NCI-H2227 (cell line): Measurements from ENCODE around the gene SYDE2.

Source experiments
- DNase-seq: peaks from one replicate; lab custom pipeline; 2025; ENCODE audit not compliant: unreplicated experiment; lab: John Stamatoyannopoulos, UW

SYDE2 gene

GRCh38 chr1:85125891-85126290 lies 74.9 kb downstream of the SYDE2 start:
- DNase-seq: no peak

- no peak for DNase-seq
These were observed 76.7 kb downstream of the SYDE2 start for GRCh38 chr1:85124091-85124490.

- DNase-seq: no peak
These were observed 78.6 kb downstream of the SYDE2 start for GRCh38 chr1:85122169-85122568.

- no peak for DNase-seq
These were observed 79.1 kb downstream of the SYDE2 start for GRCh38 chr1:85121744-85122143.

GRCh38 chr1:85118751-85119150 lies 82.1 kb downstream of the SYDE2 start:
- DNase-seq: no peak

GRCh38 chr1:85116856-85117255 lies 84.0 kb downstream of the SYDE2 start:
- no peak for DNase-seq

- no peak for DNase-seq
These were observed 84.9 kb downstream of the SYDE2 start for GRCh38 chr1:85115933-85116332.

- DNase-seq: no peak
These were observed 89.1 kb downstream of the SYDE2 start for GRCh38 chr1:85111695-85112094.

GRCh38 chr1:85109475-85109874 lies 91.3 kb downstream of the SYDE2 start:
- DNase-seq: peak; percentile 38
